Stimulated activated CD8-positive, alpha-beta memory T cell treated with anti-CD3 and anti-CD28 coated beads, Interleukin-15, amount 100 ng/mL, for 4 hours (primary cell): ENCODE measurements around the gene ARHGEF28.

Source experiments
- DNase-seq, 2 donors: peaks; one replicate each; pipeline ENCODE4 v3.0.0-alpha.2; 2020; ENCODE audit warnings: low read depth in 2 of 2

Gene ARHGEF28

GRCh38 chr5:73856997-73857396, 231.0 kb downstream of the ARHGEF28 start:
- DNase-seq = no peak

GRCh38 chr5:73857446-73857845, 231.4 kb downstream of the ARHGEF28 start:
- no peak for DNase-seq

GRCh38 chr5:73858054-73858453, 232.1 kb downstream of the ARHGEF28 start:
- no peak for DNase-seq

GRCh38 chr5:73858776-73859175, 232.8 kb downstream of the ARHGEF28 start:
- no peak for DNase-seq

- DNase-seq = no peak
These were observed 233.7 kb downstream of the ARHGEF28 start for GRCh38 chr5:73859696-73860095.

GRCh38 chr5:73861313-73861988, 235.5 kb downstream of the ARHGEF28 start:
- no peak for DNase-seq

GRCh38 chr5:73862796-73863195, 236.8 kb downstream of the ARHGEF28 start:
- DNase-seq = no peak

GRCh38 chr5:73863876-73864275, 237.9 kb downstream of the ARHGEF28 start:
- no peak for DNase-seq

- no peak for DNase-seq
These were observed 239.3 kb downstream of the ARHGEF28 start for GRCh38 chr5:73865315-73865714.

- DNase-seq = no peak
These were observed 241.6 kb downstream of the ARHGEF28 start for GRCh38 chr5:73867345-73868335.

GRCh38 chr5:73883646-73884045, 257.6 kb downstream of the ARHGEF28 start:
- no peak for DNase-seq

GRCh38 chr5:73887688-73888087, 261.7 kb downstream of the ARHGEF28 start:
- no peak for DNase-seq

- DNase-seq = no peak
These were observed 264.6 kb downstream of the ARHGEF28 start for GRCh38 chr5:73890569-73890968.

- no peak for DNase-seq
These were observed 266.2 kb downstream of the ARHGEF28 start for GRCh38 chr5:73892218-73892617.

- DNase-seq = no peak
These were observed 266.8 kb downstream of the ARHGEF28 start for GRCh38 chr5:73892806-73893205.

- no peak for DNase-seq
These were observed 267.8 kb downstream of the ARHGEF28 start for GRCh38 chr5:73893813-73894212.

GRCh38 chr5:73894860-73895259, 268.9 kb downstream of the ARHGEF28 start:
- no peak for DNase-seq

GRCh38 chr5:73895471-73895870, 269.5 kb downstream of the ARHGEF28 start:
- no peak for DNase-seq

- DNase-seq = no peak
These were observed 270.1 kb downstream of the ARHGEF28 start for GRCh38 chr5:73896097-73896496.

- no peak for DNase-seq
These were observed 270.7 kb downstream of the ARHGEF28 start for GRCh38 chr5:73896668-73897067.

- DNase-seq = no peak
These were observed 271.9 kb downstream of the ARHGEF28 start for GRCh38 chr5:73897893-73898292.

- DNase-seq = no peak
These were observed 273.1 kb downstream of the ARHGEF28 start for GRCh38 chr5:73899055-73899454.

- no peak for DNase-seq
These were observed 273.9 kb downstream of the ARHGEF28 start for GRCh38 chr5:73899916-73900315.
